K562 (cell line): ENCODE results near the gene LGALS7.

Experiments used
- GTF3C2 ChIP-seq: IDR thresholded peaks from 3 replicates; pipeline ENCODE4 v1.6.1; 2011; ENCODE audit warnings: borderline replicate concordance, mild to moderate bottlenecking, moderate library complexity; ENCODE audit not compliant: insufficient read length; ENCODE audit errors: extremely low read depth
- MAFK ChIP-seq: IDR thresholded peaks from 2 replicates; pipeline ENCODE4 v1.6.1; 2011; ENCODE audit warnings: low read length, improper control_type of control experiment
- TCF7L2 ChIP-seq: fragments of 150-350 bp; IDR thresholded peaks from 2 replicates; pipeline ENCODE4 v1.6.1; 2016; ENCODE audit warnings: low read depth, mild to moderate bottlenecking, low read length, moderate library complexity
- ZNF263 ChIP-seq: sonication (generic); formaldehyde crosslinking; IDR thresholded peaks from 2 replicates; pipeline ENCODE4 v1.8.0; 2022; ENCODE audit warnings: mild to moderate bottlenecking, missing genetic modification reagents, borderline replicate concordance
- ZNF324 ChIP-seq: fragments of 250-450 bp; sonication (Bioruptor Pico); IDR thresholded peaks from 2 replicates; pipeline ENCODE4 v1.4.0; 2020; ENCODE audit warnings: mild to moderate bottlenecking
- TF ChIP-seq, protein P1 (sequence below): sonication (generic); formaldehyde crosslinking; IDR thresholded peaks from 2 replicates; pipeline ENCODE4 v1.8.0; 2022; ENCODE audit warnings: missing genetic modification reagents, mild to moderate bottlenecking, borderline replicate concordance

- TF ChIP-seq, protein P1, sequence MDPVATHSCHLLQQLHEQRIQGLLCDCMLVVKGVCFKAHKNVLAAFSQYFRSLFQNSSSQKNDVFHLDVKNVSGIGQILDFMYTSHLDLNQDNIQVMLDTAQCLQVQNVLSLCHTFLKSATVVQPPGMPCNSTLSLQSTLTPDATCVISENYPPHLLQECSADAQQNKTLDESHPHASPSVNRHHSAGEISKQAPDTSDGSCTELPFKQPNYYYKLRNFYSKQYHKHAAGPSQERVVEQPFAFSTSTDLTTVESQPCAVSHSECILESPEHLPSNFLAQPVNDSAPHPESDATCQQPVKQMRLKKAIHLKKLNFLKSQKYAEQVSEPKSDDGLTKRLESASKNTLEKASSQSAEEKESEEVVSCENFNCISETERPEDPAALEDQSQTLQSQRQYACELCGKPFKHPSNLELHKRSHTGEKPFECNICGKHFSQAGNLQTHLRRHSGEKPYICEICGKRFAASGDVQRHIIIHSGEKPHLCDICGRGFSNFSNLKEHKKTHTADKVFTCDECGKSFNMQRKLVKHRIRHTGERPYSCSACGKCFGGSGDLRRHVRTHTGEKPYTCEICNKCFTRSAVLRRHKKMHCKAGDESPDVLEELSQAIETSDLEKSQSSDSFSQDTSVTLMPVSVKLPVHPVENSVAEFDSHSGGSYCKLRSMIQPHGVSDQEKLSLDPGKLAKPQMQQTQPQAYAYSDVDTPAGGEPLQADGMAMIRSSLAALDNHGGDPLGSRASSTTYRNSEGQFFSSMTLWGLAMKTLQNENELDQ (CRISPR knock-in tag), result no peak
- TF ChIP-seq ZNF263 (peak; percentile 88), MAFK (no peak), TCF7L2 (no peak), ZNF324 (CRISPR knock-in tag) (no peak), GTF3C2 (no peak)
These were observed 36.7 kb downstream of the LGALS7 start for GRCh38 chr19:38736413-38737280.
